A549 (cell line): ENCODE measurements around the gene CADM1. TPM values are rescaled to one million over a fixed set of nuclear protein-coding genes. Genes with fewer than 3 reads are reported as not detected.

Experiments
- ATAC-seq, 2 experiments: fragments of 200-7000 bp in 1 of 2; fragments of >200 bp in 1 of 2; cut with Nextera tagmentation in 1 of 2; cut with Tn5 transposase in 1 of 2; 3 replicates each; pipeline versions ENCODE4 v1.8.0 to v1.9.1; 2018 to 2020; ENCODE audit warnings: mild to moderate bottlenecking in 1 of 2, moderate library complexity in 1 of 2
- CTCF ChIA-PET: fragments of 300-600 bp; sonication (Branson Sonifier 250); formaldehyde crosslinking; extraction: SDS; loops from one replicate; lab custom pipeline; 2021; ENCODE audit warnings: antibody characterized with exemption, inconsistent platforms; lab: Yijun Ruan, JAX
- POLR2A ChIA-PET: fragments of 350-600 bp; formaldehyde crosslinking; extraction: SDS; loops from one replicate; lab custom pipeline; 2021; ENCODE audit warnings: antibody characterized with exemption, inconsistent platforms; lab: Yijun Ruan, JAX
- DNase-seq, 2 experiments: peaks; one replicate each; pipeline versions ENCODE4 v3.0.0 to v3.0.0-alpha.2; 2011 to 2016; ENCODE audit warnings: low read depth in 1 of 2, low spot score in 1 of 2
- FAIRE-seq: peaks from 2 replicates; lab custom pipeline; 2011; peaks lifted over from hg19 to GRCh38; lab: Jason Lieb, UNC
- H3K27ac ChIP-seq, 2 experiments: fragments of >200 bp; sonication (Bioruptor Twin); formaldehyde crosslinking; 3 replicates each; pipeline ENCODE4 v1.5.1; 2016 to 2017
- H3K4me1 ChIP-seq: fragments of >200 bp; sonication (Bioruptor Twin); formaldehyde crosslinking; 3 replicates; pipeline ENCODE4 v1.6.1; 2016
- H3K4me2 ChIP-seq: fragments of >200 bp; sonication (Bioruptor Twin); formaldehyde crosslinking; 3 replicates; pipeline ENCODE4 v1.6.1; 2016
- H3K4me3 ChIP-seq: fragments of >200 bp; sonication (Bioruptor Twin); formaldehyde crosslinking; 3 replicates; pipeline ENCODE4 v1.5.1; 2016
- H3K9me3 ChIP-seq: fragments of >200 bp; sonication (Bioruptor Twin); formaldehyde crosslinking; 3 replicates; pipeline ENCODE4 v1.6.1; 2016
- BHLHE40 ChIP-seq: IDR thresholded peaks from 2 replicates; pipeline ENCODE4 v1.6.1; 2012; ENCODE audit warnings: low read depth, low read length, inconsistent platforms
- CBX8 ChIP-seq: fragments of 200-600 bp; sonication (generic); IDR thresholded peaks from 2 replicates; pipeline ENCODE4 v1.6.1; 2016
- CEBPB ChIP-seq, 2 experiments: fragments of >200 bp in 1 of 2; sonication (Bioruptor Twin) in 1 of 2; formaldehyde crosslinking in 1 of 2; IDR thresholded peaks; 2 replicates each; pipeline ENCODE4 v1.6.1; 2012 to 2016
- EHF ChIP-seq: fragments of 250-450 bp; sonication (Bioruptor Pico); IDR thresholded peaks from 2 replicates; pipeline ENCODE4 v1.5.0; 2020; ENCODE audit warnings: mild to moderate bottlenecking
- EHMT2 ChIP-seq: fragments of 200-600 bp; sonication (generic); IDR thresholded peaks from 2 replicates; pipeline ENCODE4 v1.6.1; 2016; ENCODE audit warnings: antibody characterized with exemption, low read depth, mild to moderate bottlenecking, moderate library complexity
- ESRRA ChIP-seq: fragments of 150-350 bp; IDR thresholded peaks from 2 replicates; pipeline ENCODE4 v1.6.1; 2014; ENCODE audit warnings: mild to moderate bottlenecking, low read length, borderline replicate concordance
- FOSB ChIP-seq: fragments of 250-450 bp; sonication (Bioruptor Pico); IDR thresholded peaks from 2 replicates; pipeline ENCODE4 v1.5.0; 2020; ENCODE audit warnings: mild to moderate bottlenecking, moderate library complexity
- HOXB5 ChIP-seq: fragments of 250-450 bp; sonication (Bioruptor Pico); IDR thresholded peaks from 2 replicates; pipeline ENCODE4 v1.5.0; 2020; ENCODE audit warnings: mild to moderate bottlenecking, moderate library complexity
- JUN ChIP-seq, 2 experiments: fragments of >200 bp; sonication (Bioruptor Twin); formaldehyde crosslinking; IDR thresholded peaks; 2 replicates in 1 of 2; 3 replicates in 1 of 2; pipeline ENCODE4 v1.6.1; 2016 to 2017
- JUNB ChIP-seq: fragments of >200 bp; sonication (Bioruptor Twin); formaldehyde crosslinking; IDR thresholded peaks from 2 replicates; pipeline ENCODE4 v1.6.1; 2016
- KDM1A ChIP-seq: fragments of 200-600 bp; sonication (generic); IDR thresholded peaks from 2 replicates; pipeline ENCODE4 v1.6.1; 2016; ENCODE audit warnings: low read depth, mild to moderate bottlenecking
- MAFK ChIP-seq: fragments of 450-650 bp; IDR thresholded peaks from 2 replicates; pipeline ENCODE4 v1.6.1; 2014; ENCODE audit not compliant: partially characterized antibody
- NFE2L2 ChIP-seq: fragments of 150-350 bp; conservative IDR thresholded peaks from 2 replicates; pipeline ENCODE4 v1.6.1; 2014; ENCODE audit warnings: low read length
- PHF8 ChIP-seq: fragments of 200-600 bp; sonication (generic); IDR thresholded peaks from 2 replicates; pipeline ENCODE4 v1.6.1; 2016; ENCODE audit warnings: low read depth, mild to moderate bottlenecking, antibody characterized with exemption, moderate library complexity, borderline replicate concordance
- POLR2AphosphoS2 ChIP-seq: conservative IDR thresholded peaks from 2 replicates; pipeline ENCODE4 v1.6.1; 2012; ENCODE audit warnings: low read length, improper control_type of control experiment, inconsistent platforms
- RAD21 ChIP-seq, 2 experiments: fragments of >200 bp in 1 of 2; sonication (Bioruptor Twin) in 1 of 2; formaldehyde crosslinking in 1 of 2; IDR thresholded peaks in 1 of 2; conservative IDR thresholded peaks in 1 of 2; 2 replicates in 1 of 2; 3 replicates in 1 of 2; pipeline ENCODE4 v1.6.1; 2012 to 2018; ENCODE audit warnings: inconsistent platforms in 1 of 2
- RCOR1 ChIP-seq: fragments of 150-350 bp; IDR thresholded peaks from 2 replicates; pipeline ENCODE4 v1.6.1; 2014; ENCODE audit warnings: antibody characterized with exemption, low read length, low read depth
- SREBF2 ChIP-seq: fragments of 450-650 bp; IDR thresholded peaks from 2 replicates; pipeline ENCODE4 v1.6.1; 2014; ENCODE audit warnings: mild to moderate bottlenecking, moderate library complexity
- TFCP2L1 ChIP-seq: fragments of 250-450 bp; sonication (Bioruptor Pico); IDR thresholded peaks from 2 replicates; pipeline ENCODE4 v1.5.0; 2021; ENCODE audit warnings: mild to moderate bottlenecking
- TP53 ChIP-seq: fragments of 250-450 bp; sonication (Bioruptor Pico); IDR thresholded peaks from 2 replicates; pipeline ENCODE4 v1.5.0; 2021; ENCODE audit warnings: mild to moderate bottlenecking, moderate library complexity
- ZFP36 ChIP-seq: fragments of 450-650 bp; IDR thresholded peaks from 2 replicates; pipeline ENCODE4 v1.6.1; 2014; ENCODE audit warnings: borderline replicate concordance; ENCODE audit not compliant: partially characterized antibody
- WGBS: methylation state at CpG from one replicate; pipeline ENCODE4 v1.1.6; 2017; ENCODE audit errors: missing lambda C conversion rate; 5-methylcytosine and 5-hydroxymethylcytosine counted together
- polyA plus RNA-seq, 4 experiments: library from polyadenylated mRNA; depleted of rRNA in 3 of 4; stranded (reverse); fragments of >200 nt; fragmentation: RNase III in 1 of 4; extraction: RNeasy Plus Mini Kit Qiagen cat#74134 plus additional on column Dnase treatment in 1 of 4; gene quantifications; 2 replicates in 3 of 4; 3 replicates in 1 of 4; pipeline ENCODE4 v1.2.3, GENCODE V29; 2011 to 2017
- TF ChIP-seq, protein P1 (sequence below): fragments of >200 bp; sonication (Bioruptor Twin); formaldehyde crosslinking; IDR thresholded peaks from 3 replicates; pipeline ENCODE4 v1.6.1; 2016
- TF ChIP-seq, protein P2 (sequence below): fragments of 250-450 bp; sonication (Bioruptor Pico); IDR thresholded peaks from 2 replicates; pipeline ENCODE4 v1.5.0; 2021; ENCODE audit warnings: mild to moderate bottlenecking, moderate library complexity, borderline replicate concordance
- TF ChIP-seq, protein P3 (sequence below): fragments of >200 bp; sonication (Bioruptor Twin); formaldehyde crosslinking; IDR thresholded peaks from 3 replicates; pipeline ENCODE4 v1.5.1; 2016

CADM1 gene
- polyA plus RNA-seq, 2 of the 4 experiments (the other 2 are of a cell fraction): 33.4 to 36.7 TPM

DNA sequence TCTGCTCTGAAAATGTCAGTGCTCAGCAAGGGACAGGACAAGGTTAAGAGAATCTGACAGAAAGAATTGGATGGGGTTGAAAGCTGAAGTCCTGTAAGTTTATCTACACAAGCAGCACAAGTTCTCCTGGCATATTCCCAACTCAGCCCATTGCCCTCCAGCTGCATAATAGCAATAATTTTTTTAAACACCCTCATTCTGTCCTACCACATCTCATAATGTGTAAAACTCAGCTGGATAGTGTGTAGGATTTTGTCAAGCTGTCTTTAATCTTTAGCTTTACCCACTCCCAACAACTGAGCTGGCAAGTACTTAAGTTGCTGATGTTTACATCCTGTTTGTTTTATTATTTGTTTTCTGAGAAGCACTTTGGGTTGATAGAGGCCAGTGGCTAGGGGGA, 158.9 kb downstream of the CADM1 start (continued):
- TF ChIP-seq, protein P1, sequence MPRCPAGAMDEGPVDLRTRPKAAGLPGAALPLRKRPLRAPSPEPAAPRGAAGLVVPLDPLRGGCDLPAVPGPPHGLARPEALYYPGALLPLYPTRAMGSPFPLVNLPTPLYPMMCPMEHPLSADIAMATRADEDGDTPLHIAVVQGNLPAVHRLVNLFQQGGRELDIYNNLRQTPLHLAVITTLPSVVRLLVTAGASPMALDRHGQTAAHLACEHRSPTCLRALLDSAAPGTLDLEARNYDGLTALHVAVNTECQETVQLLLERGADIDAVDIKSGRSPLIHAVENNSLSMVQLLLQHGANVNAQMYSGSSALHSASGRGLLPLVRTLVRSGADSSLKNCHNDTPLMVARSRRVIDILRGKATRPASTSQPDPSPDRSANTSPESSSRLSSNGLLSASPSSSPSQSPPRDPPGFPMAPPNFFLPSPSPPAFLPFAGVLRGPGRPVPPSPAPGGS: no peak
- TF ChIP-seq TFCP2L1 (CRISPR knock-in tag) (no peak), RCOR1 (no peak), CEBPB (IDR thresholded peaks at IDR 0.05) (no peak), EHF (CRISPR knock-in tag) (no peak), BHLHE40 (no peak)
- TF ChIP-seq, all 56 proteins: peak for 0

DNA sequence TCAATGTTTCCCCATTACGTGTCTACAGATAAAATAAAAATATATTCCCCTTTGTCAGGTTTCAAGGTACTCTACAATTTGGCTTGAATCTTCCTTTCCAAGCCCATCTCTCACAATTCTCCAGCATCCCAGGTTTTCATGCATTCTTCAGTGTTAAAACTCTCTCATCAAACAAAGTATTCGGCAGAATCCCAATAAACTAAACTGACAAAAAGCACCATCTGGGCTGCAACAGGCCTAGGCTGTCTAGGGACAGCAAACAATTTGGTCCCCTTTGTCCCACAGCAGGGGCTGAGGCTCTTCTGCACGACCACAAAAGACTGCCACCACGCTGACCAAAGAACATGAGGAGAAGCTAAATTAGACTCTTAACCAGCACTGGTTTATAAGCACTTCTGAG, 159.4 kb downstream of the CADM1 start:
- TF ChIP-seq RAD21 (conservative IDR thresholded peaks at IDR 0.05 in 1 of 2, IDR thresholded peaks at IDR 0.05 in 1 of 2) (no peak), ZFP36 (no peak), KDM1A (no peak)
- H3K4me3 ChIP-seq: no peak overlapping the region
- 0 out of 3 replicates have a peak, but pooled peaks cover 4% of the 10 kb centered on the region for H3K4me1 ChIP-seq
- H3K27ac ChIP-seq: no peak overlapping the region
- POLR2A ChIA-PET: no interaction called here
- 86% methylated on average over 4 of the region's 4 CpGs for WGBS
- no peaks in the 10 kb centered on the region for H3K9me3 ChIP-seq
- CTCF ChIA-PET: interaction anchor here (1.0 to 1.2 kb wide), 2 partner anchors 13 to 20 kb away, joined by 3 read pairs; no protein-coding TSS in a partner anchor
- FAIRE-seq: no peak
- H3K4me2 ChIP-seq: no peak overlapping the region
- no peak for ATAC-seq
- no peak for DNase-seq

DNA sequence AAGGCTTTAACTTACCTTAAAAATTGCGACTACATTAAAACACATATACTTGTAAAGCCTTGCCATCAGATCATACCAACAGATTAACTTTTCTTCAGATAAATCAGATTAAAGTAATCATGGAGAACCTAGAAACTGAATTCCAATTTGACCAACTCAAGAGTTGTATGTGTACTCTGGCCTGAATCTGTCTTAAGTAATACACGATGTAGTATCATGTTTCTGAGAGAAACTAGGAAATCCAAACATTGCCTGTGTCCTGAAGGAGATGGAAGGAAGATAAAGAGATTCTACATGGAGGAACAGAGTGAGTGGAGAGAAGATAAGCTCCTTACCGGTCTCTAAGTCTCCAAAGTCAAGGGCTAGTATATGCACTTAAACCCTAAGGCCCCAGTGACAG, 162.1 kb downstream of the CADM1 start:
- DNase-seq: no peak
- H3K4me1 ChIP-seq: 0 out of 3 replicates have a peak, but pooled peaks cover 4% of the 10 kb centered on the region
- no peak overlapping the region for H3K4me2 ChIP-seq
- WGBS: 88% methylated on average over 3 of the region's 3 CpGs
- FAIRE-seq: no peak
- no peak for ATAC-seq
- H3K27ac ChIP-seq: no peak overlapping the region
- POLR2A ChIA-PET: no interaction called here
- no peak for TF ChIP-seq PHF8
- TF ChIP-seq FOSB (CRISPR knock-in tag): no peak
- no peak for TF ChIP-seq NFE2L2
- TF ChIP-seq, protein P2, sequence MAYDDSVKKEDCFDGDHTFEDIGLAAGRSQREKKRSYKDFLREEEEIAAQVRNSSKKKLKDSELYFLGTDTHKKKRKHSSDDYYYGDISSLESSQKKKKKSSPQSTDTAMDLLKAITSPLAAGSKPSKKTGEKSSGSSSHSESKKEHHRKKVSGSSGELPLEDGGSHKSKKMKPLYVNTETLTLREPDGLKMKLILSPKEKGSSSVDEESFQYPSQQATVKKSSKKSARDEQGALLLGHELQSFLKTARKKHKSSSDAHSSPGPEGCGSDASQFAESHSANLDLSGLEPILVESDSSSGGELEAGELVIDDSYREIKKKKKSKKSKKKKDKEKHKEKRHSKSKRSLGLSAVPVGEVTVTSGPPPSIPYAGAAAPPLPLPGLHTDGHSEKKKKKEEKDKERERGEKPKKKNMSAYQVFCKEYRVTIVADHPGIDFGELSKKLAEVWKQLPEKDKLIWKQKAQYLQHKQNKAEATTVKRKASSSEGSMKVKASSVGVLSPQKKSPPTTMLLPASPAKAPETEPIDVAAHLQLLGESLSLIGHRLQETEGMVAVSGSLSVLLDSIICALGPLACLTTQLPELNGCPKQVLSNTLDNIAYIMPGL (CRISPR knock-in tag): no peak
- TF ChIP-seq HOXB5 (CRISPR knock-in tag): no peak
- no peak for TF ChIP-seq TP53 (CRISPR knock-in tag)
- TF ChIP-seq TFCP2L1 (CRISPR knock-in tag): no peak
- TF ChIP-seq JUNB: no peak
- TF ChIP-seq ESRRA: no peak
- no peak for TF ChIP-seq MAFK
- TF ChIP-seq, protein P3, sequence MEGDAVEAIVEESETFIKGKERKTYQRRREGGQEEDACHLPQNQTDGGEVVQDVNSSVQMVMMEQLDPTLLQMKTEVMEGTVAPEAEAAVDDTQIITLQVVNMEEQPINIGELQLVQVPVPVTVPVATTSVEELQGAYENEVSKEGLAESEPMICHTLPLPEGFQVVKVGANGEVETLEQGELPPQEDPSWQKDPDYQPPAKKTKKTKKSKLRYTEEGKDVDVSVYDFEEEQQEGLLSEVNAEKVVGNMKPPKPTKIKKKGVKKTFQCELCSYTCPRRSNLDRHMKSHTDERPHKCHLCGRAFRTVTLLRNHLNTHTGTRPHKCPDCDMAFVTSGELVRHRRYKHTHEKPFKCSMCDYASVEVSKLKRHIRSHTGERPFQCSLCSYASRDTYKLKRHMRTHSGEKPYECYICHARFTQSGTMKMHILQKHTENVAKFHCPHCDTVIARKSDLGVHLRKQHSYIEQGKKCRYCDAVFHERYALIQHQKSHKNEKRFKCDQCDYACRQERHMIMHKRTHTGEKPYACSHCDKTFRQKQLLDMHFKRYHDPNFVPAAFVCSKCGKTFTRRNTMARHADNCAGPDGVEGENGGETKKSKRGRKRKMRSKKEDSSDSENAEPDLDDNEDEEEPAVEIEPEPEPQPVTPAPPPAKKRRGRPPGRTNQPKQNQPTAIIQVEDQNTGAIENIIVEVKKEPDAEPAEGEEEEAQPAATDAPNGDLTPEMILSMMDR: no peak
- TF ChIP-seq JUN (IDR thresholded peaks at IDR 0.05): no peak
- TF ChIP-seq CBX8: no peak
- TF ChIP-seq POLR2AphosphoS2: no peak
- no peak for TF ChIP-seq SREBF2
- TF ChIP-seq EHMT2: no peak
- TF ChIP-seq KDM1A: no peak
- TF ChIP-seq CEBPB (IDR thresholded peaks at IDR 0.05): no peak
- H3K4me3 ChIP-seq: no peak overlapping the region
- CTCF ChIA-PET: no interaction called here
- H3K9me3 ChIP-seq: no peaks in the 10 kb centered on the region
